OCI-LY3 (cell line): Measurements from ENCODE around the gene BRD1.
"Not testable (repeated sequence)": the region's sequence is repeated elsewhere in the genome, so short reads cannot be mapped to it uniquely, and the experiment has no call there.

Experiments used
- H2AFZ ChIP-seq: fragments of 200-600, 300-600 bp; shearing (Covaris generic); 2 replicates; pipeline ENCODE4 v1.6.0; 2014; ENCODE audit warnings: antibody characterized with exemption, low read depth, low read length
- H3K27ac ChIP-seq: fragments of 200-600, 300-600 bp; sonication (generic); 2 replicates; pipeline ENCODE4 v1.5.1; 2014; ENCODE audit warnings: mild to moderate bottlenecking, low read length, moderate library complexity, mixed read lengths
- H3K27me3 ChIP-seq: fragments of 200-600, 300-600 bp; sonication (generic); 2 replicates; pipeline ENCODE4 v1.6.1; 2014; ENCODE audit warnings: low read depth, low read length, mixed read lengths
- H3K36me3 ChIP-seq: fragments of 200-600, 300-600 bp; sonication (generic); replicated peaks from 2 replicates; pipeline ENCODE3; 2014; ENCODE audit warnings: low read depth, low read length, mixed read lengths
- H3K4me1 ChIP-seq: fragments of 300-600, 200-600 bp; sonication (generic); 2 replicates; pipeline ENCODE4 v1.6.1; 2014; ENCODE audit warnings: low read length, mixed read lengths
- H3K4me2 ChIP-seq: fragments of 200-600, 300-600 bp; sonication (generic); 2 replicates; pipeline ENCODE4 v1.6.1; 2014; ENCODE audit warnings: low read length, mixed read lengths
- H3K4me3 ChIP-seq: fragments of 300-600, 200-600 bp; sonication (generic); 2 replicates; pipeline ENCODE4 v1.5.1; 2014; ENCODE audit warnings: antibody characterized with exemption, mild to moderate bottlenecking, low read length, moderate library complexity
- H3K79me2 ChIP-seq: fragments of 300-600, 200-600 bp; shearing (Covaris generic); 2 replicates; pipeline ENCODE4 v1.6.1; 2014; ENCODE audit warnings: mild to moderate bottlenecking, low read length, mixed read lengths
- H3K9ac ChIP-seq: fragments of 300-600, 200-600 bp; shearing (Covaris generic); 2 replicates; pipeline ENCODE4 v1.6.0; 2014; ENCODE audit warnings: mild to moderate bottlenecking, low read length, moderate library complexity
- H3K9me3 ChIP-seq: fragments of 200-600, 300-600 bp; shearing (Covaris generic); 2 replicates; pipeline ENCODE4 v1.6.1; 2014; ENCODE audit warnings: low read length, mixed read lengths; ENCODE audit not compliant: insufficient read depth
- H4K20me1 ChIP-seq: fragments of 200-600, 300-600 bp; sonication (generic); 2 replicates; pipeline ENCODE4 v1.6.1; 2016; ENCODE audit warnings: low read length, mixed read lengths; ENCODE audit not compliant: insufficient read depth
- CTCF ChIP-seq: fragments of 200-600, 300-600 bp; sonication (generic); IDR thresholded peaks from 2 replicates; pipeline ENCODE4 v1.5.1; 2014; ENCODE audit warnings: antibody characterized with exemption, low read length, low read depth
- EZH2phosphoT487 ChIP-seq: fragments of 200-600 bp; shearing (Covaris generic); IDR thresholded peaks from 2 replicates; pipeline ENCODE4 v1.6.1; 2018; ENCODE audit warnings: antibody characterized with exemption, mixed run types, low read depth

BRD1 gene

DNA sequence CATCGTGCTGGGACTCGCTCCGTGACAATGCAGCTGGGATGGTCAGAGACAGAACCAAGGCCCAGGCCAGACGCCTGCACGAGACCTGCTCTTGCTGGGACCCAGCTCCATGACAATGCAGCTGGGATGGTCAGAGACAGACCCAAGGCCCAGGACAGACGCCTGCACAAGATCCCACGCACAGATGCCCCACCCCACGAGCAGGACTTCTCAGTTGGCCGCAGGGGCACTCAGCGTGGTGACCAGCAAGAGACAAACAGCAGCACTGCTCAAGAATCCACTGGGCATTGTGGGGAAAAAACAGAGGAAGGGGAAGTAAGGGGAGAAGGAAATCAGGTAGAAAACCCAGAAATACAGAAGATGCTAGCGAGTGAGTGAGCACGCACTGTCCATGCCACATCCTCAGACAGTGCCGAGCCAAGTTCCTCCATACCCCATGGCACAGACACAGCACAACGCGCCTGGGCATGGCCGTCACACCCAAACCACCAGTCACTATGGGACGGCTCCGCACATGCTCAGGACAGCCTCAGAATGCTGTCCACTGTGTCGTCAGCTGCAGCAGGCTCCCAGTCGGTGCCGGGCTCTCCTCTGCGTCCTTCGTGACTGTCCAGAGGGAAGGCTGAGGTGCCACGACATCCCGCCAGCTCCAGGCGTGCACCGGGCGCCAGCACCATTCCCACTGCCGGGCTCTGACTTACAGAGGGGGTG, 44.5 kb downstream of the BRD1 start:
- TF ChIP-seq EZH2phosphoT487 (no peak), CTCF (no peak)
- H3K36me3 ChIP-seq, result peaks cover 3% of the 10 kb centered on the region
- H2AFZ ChIP-seq, result no peak overlapping the region

GRCh38 chr22:49781886-49782285, 45.8 kb downstream of the BRD1 start:
- H3K4me3 ChIP-seq, H3K27ac ChIP-seq, H2AFZ ChIP-seq, H4K20me1 ChIP-seq, H3K27me3 ChIP-seq, H3K9me3 ChIP-seq, H3K9ac ChIP-seq, H3K36me3 ChIP-seq, H3K4me1 ChIP-seq, H3K4me2 ChIP-seq: not testable (repeated sequence)
- peaks cover 50% of the 10 kb centered on the region for H3K79me2 ChIP-seq

More for the DNA sequence above, 44.5 kb downstream of the BRD1 start:
- H3K9me3 ChIP-seq, result no peaks in the 10 kb centered on the region
- H3K9ac ChIP-seq, result no peak overlapping the region
- H3K27ac ChIP-seq, result no peak overlapping the region
- no peaks in the 10 kb centered on the region for H3K4me1 ChIP-seq
- no peak overlapping the region for H3K4me3 ChIP-seq
- no peaks in the 10 kb centered on the region for H4K20me1 ChIP-seq
- no peak overlapping the region for H3K4me2 ChIP-seq
- no peaks in the 10 kb centered on the region for H3K27me3 ChIP-seq
- peaks cover 50% of the 10 kb centered on the region for H3K79me2 ChIP-seq

GRCh38 chr22:49781289-49781782, 46.3 kb downstream of the BRD1 start:
- Histone ChIP-seq H3K4me2 (no peak overlapping the region), H3K36me3 (no peaks in the 10 kb centered on the region)

GRCh38 chr22:49780698-49781288, 46.9 kb downstream of the BRD1 start:
- Histone ChIP-seq H3K4me1 (no peaks in the 10 kb centered on the region), H3K36me3 (no peaks in the 10 kb centered on the region), H3K27me3 (no peaks in the 10 kb centered on the region), H3K4me2 (no peak overlapping the region), H3K9me3 (no peaks in the 10 kb centered on the region), H2AFZ (no peak overlapping the region), H3K27ac (no peak overlapping the region), H3K9ac (no peak overlapping the region), H3K4me3 (no peak overlapping the region), H4K20me1 (no peaks in the 10 kb centered on the region), H3K79me2 (peaks cover 45% of the 10 kb centered on the region)
- TF ChIP-seq EZH2phosphoT487, result no peak
- TF ChIP-seq CTCF, result no peak

More at GRCh38 chr22:49781289-49781782, 46.3 kb downstream of the BRD1 start:
- Histone ChIP-seq H4K20me1 (no peaks in the 10 kb centered on the region), H3K4me3 (no peak overlapping the region), H3K9ac (no peak overlapping the region), H2AFZ (no peak overlapping the region), H3K4me1 (no peaks in the 10 kb centered on the region), H3K27me3 (no peaks in the 10 kb centered on the region), H3K79me2 (peaks cover 49% of the 10 kb centered on the region), H3K9me3 (no peaks in the 10 kb centered on the region), H3K27ac (no peak overlapping the region)
- no peak for TF ChIP-seq CTCF
- TF ChIP-seq EZH2phosphoT487, result no peak
